ENCODE results near the gene GINS2.
A peak's percentile ranks its signal among the peaks of the same experiment; 100 is the strongest.

GINS2 gene

DNA sequence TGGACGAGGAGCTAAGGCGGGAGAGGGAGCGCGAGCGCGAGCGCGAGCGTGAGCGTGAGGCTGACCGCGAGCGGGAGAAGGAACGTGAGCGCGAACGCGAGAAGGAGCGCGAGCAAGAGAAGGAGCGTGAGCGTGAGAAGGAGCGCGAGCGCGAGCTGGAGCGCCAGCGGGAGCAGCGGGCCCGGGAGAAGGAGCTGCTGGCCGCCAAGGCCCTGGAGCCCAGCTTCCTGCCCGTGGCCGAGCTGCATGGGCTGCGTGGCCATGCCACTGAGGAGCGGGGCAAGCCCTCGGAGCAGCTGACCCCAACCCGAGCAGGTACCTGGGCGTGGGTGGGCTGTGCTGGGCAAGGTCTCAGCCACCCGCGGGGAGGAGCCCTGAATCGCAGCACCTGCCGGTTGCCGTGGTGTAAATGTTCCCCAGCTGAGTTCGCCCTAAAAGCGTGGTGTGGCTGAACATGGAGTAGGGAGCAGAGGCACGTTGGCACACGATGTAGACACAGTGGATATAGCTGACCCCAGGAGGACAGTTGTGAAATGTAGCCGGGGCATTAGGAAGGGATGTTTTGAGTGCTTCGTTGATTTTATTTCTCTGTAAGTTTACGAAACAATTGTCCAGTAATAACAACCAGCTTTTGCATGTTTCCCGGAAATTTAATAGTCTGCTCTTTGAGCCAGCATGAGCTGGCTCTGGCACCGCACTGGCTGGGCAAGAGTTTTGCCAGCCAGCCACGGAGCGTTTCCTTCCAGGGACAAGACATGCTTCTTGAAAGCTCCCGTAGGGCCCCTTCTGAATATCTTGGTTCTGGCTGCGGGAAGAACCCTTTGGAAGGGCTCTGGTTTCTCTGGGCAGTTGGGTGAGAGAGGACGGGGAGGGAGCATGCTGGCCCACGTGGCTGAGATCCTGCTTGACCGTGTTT is 32.1 kb downstream of the GINS2 start:
- H3K4me3 ChIP-seq (ENCODE audit: low read length) = no peak overlapping the region
- DNase-seq (ENCODE audit: low read depth) = peak; percentile 37
- TF ChIP-seq, protein P1, sequence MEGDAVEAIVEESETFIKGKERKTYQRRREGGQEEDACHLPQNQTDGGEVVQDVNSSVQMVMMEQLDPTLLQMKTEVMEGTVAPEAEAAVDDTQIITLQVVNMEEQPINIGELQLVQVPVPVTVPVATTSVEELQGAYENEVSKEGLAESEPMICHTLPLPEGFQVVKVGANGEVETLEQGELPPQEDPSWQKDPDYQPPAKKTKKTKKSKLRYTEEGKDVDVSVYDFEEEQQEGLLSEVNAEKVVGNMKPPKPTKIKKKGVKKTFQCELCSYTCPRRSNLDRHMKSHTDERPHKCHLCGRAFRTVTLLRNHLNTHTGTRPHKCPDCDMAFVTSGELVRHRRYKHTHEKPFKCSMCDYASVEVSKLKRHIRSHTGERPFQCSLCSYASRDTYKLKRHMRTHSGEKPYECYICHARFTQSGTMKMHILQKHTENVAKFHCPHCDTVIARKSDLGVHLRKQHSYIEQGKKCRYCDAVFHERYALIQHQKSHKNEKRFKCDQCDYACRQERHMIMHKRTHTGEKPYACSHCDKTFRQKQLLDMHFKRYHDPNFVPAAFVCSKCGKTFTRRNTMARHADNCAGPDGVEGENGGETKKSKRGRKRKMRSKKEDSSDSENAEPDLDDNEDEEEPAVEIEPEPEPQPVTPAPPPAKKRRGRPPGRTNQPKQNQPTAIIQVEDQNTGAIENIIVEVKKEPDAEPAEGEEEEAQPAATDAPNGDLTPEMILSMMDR (conservative IDR thresholded peaks at IDR 0.05; ENCODE audit: low read length) = no peak

DNA sequence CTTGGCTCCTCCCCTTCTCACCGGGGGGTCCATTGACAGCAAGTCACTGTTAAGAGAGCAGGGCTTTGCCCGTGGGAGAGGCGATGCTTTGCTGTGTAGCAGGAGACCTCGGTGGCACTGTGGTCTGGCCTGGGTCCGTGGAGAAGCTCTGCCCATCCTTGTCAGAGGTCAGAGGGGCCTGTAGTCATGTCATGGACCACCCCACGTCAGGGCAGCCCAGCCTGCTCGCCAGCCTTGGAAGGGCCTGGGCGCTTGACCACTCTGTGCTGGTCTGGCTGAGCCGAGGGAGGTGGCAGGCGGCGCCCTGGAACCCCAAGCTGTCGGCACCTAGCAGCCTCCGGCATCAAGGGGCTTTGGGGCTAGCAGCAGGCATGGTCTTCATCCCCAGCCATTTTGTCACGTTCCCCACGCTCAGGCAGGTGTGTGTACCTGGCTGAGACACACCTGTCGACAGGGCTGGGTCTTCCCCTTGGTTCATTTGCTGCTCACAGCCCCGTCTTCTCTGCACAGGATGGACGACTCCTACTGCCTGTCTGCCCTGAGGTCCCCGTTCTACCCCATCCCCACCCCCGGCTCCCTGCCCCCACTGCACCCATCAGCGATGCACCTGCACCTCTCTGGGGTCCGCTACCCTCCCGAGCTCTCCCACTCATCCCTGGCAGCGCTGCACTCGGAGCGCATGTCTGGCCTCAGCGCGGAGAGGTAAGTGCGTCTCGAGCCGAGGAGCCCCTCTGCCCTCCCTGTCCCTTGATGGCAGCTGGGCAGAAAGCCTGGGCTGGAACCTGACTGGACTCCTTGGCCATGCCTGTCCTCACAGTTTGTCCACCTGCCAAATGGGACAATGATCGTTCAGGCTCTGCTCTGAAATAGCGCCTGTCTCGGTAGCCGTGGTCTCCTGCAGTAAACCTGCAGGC is 33.3 kb downstream of the GINS2 start:
- H3K4me3 ChIP-seq (ENCODE audit: low read length) = no peak overlapping the region
- TF ChIP-seq, protein P1 (conservative IDR thresholded peaks at IDR 0.05; ENCODE audit: low read length) = no peak
- no peak for DNase-seq (ENCODE audit: low read depth)

DNA sequence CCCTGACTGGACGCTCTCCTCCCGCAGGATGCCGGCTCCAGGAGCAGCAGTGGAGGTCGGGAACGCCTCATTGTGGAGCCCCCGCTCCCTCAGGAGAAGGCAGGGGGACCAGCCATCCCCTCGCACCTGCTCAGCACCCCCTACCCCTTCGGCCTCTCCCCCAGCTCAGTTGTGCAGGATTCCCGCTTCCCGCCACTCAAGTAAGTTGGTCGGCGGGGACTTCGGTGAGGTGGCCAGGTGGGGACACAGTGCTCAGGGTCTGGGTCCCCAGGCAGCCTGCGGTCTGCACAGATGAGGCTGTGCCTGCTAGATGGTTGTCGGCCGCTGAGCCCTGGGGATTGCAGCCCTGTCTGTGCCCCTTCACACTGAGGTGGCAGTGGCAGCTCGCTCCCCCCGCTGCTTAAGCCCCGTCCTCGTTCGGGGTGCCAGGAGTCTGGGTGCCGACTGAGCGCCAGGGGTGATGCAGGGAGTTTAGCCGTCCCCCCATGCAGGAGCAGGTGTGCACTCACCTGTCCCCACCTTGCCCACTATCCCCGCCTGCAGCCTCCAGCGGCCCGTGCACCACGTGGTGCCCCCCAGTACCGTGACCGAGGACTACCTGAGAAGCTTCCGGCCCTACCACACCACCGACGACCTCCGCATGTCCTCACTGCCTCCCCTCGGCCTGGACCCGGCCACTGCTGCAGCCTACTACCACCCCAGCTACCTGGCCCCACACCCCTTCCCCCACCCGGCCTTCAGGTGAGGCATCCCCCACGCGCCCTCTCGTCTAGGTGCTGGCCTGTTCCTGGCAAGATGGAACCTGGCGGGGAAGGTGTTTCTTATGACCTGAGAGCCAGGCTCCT is 34.3 kb downstream of the GINS2 start:
- TF ChIP-seq, protein P1 (conservative IDR thresholded peaks at IDR 0.05; ENCODE audit: low read length) = no peak
- DNase-seq (ENCODE audit: low read depth) = no peak
- no peak overlapping the region for H3K4me3 ChIP-seq (ENCODE audit: low read length)

DNA sequence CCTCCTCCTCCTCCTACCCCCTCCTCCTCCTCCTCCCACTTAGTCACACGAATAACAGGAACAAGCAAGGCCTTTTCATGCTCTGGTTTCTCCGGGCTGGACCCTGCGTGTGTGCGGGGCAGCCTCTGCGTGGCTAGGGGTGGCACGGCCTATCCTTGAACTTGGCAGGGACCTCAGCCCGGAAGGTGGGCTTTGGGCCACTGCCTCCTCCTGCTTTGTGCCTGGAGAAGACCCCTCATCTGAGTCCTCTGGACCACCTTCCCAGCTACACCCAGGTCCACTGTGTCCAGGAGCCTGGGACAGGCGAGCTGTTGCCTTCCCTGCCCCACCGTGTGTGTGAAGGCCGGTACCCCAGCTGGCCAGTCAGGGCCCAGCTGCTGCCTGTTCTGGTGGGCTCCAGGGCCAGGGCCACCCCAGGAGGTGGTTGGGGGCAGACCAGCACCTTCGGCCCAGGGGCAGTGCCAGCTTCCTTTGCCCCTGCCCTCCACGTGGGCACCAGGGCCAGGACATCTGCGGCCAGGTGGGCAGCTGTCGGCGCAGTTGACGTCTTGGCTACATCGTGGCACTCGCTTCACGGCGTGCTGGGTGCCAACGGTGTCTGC is 35.4 kb downstream of the GINS2 start:
- H3K4me3 ChIP-seq (ENCODE audit: low read length) = no peak overlapping the region
- no peak for DNase-seq (ENCODE audit: low read depth)
- TF ChIP-seq, protein P1 (conservative IDR thresholded peaks at IDR 0.05; ENCODE audit: low read length) = no peak

DNA sequence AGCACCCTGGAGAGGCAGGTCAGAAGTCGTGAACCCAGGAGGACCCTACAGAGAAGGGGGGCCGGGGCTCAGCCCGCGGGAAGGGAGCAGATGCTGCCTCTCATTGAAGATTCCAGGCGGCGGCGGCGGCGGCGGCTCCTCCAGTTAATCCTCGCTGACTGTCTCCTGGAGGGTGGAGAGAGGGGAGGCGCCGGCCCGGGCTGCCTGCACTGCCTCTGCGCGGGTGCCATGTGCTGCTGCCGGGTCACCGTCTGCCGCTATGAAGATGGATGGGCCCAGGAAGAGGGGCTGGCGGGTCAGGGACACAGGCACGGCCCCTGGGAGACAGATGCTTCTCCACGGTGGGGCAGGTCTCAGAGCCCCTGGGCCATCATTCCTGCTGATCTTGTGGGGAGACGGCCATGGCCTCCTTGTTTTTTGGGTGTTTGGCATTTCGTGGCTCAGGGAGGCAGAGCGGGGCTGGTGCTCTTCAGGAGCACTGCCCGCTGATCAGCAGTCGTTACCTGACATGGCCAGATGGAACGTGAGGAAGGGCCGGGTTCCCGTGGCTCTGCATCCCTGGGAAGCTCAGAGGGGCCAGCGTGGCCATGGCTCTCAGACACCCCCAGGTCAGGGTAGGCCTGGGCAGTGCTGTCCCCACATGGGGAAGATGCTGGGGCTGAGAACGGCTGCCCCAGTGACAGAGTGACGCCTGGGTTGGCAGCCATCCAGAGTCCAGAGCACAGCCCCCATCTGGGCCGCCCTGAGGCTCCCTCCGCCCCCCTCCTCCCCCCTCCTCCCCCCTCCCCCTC is 36.1 kb downstream of the GINS2 start:
- H3K4me3 ChIP-seq (ENCODE audit: low read length) = no peak overlapping the region
- DNase-seq (ENCODE audit: low read depth) = peak; percentile 68
- TF ChIP-seq, protein P1 (conservative IDR thresholded peaks at IDR 0.05; ENCODE audit: low read length) = no peak
